HepG2 (cell line): ENCODE data around the gene MYL12B. TPM values are rescaled to one million over a fixed set of nuclear protein-coding genes. Genes with fewer than 3 reads are reported as not detected.
A peak's percentile ranks its signal among the peaks of the same experiment; 100 is the strongest.

Experiments used
- ETV5 ChIP-seq: IDR thresholded peaks from 2 replicates; pipeline ENCODE4 v1.6.1; 2018; ENCODE audit warnings: missing biosample characterization, missing genetic modification reagents, inconsistent platforms, borderline replicate concordance
- FOXA3 ChIP-seq: IDR thresholded peaks from 2 replicates; pipeline ENCODE4 v1.6.1; 2016; ENCODE audit warnings: missing genetic modification reagents, missing compliant biosample characterization
- HES4 ChIP-seq: sonication (generic); formaldehyde crosslinking; IDR thresholded peaks from 2 replicates; pipeline ENCODE4 v1.9.0; 2021; ENCODE audit warnings: mild to moderate bottlenecking, missing genetic modification reagents, borderline replicate concordance
- HMG20A ChIP-seq: IDR thresholded peaks from 2 replicates; pipeline ENCODE4 v1.6.1; 2016; ENCODE audit warnings: borderline replicate concordance
- MATR3 ChIP-seq: sonication (generic); formaldehyde crosslinking; IDR thresholded peaks from 2 replicates; pipeline ENCODE4 v1.4.0; 2020; ENCODE audit warnings: missing genetic modification reagents
- POLR2A ChIP-seq, 2 experiments: IDR thresholded peaks; 2 replicates each; pipeline ENCODE4 v1.6.1; 2011; ENCODE audit warnings: low read depth in 2 of 2, low read length in 2 of 2, mild to moderate bottlenecking in 1 of 2, moderate library complexity in 1 of 2; ENCODE audit not compliant: insufficient read depth in 1 of 2
- PRMT3 ChIP-seq: sonication (generic); formaldehyde crosslinking; IDR thresholded peaks from 2 replicates; pipeline ENCODE4 v1.8.1; 2022; ENCODE audit warnings: low read depth, mild to moderate bottlenecking, moderate library complexity, missing genetic modification reagents, borderline replicate concordance
- SNAPC4 ChIP-seq: sonication (generic); formaldehyde crosslinking; IDR thresholded peaks from 2 replicates; pipeline ENCODE4 v1.4.0; 2020; ENCODE audit warnings: mild to moderate bottlenecking, missing genetic modification reagents
- SNRNP70 ChIP-seq: fragments of 200-400 bp; formaldehyde crosslinking; IDR thresholded peaks from 2 replicates; pipeline ENCODE4 v1.6.1; 2017; ENCODE audit warnings: mild to moderate bottlenecking, low read depth, low read length, moderate library complexity
- SOX13 ChIP-seq, 3 experiments: fragments of 450-650 bp in 1 of 3; sonication (generic) in 1 of 3; formaldehyde crosslinking in 1 of 3; IDR thresholded peaks in 2 of 3; conservative IDR thresholded peaks in 1 of 3; 2 replicates each; pipeline versions ENCODE4 v1.5.0 to v1.6.1; 2016 to 2020; ENCODE audit warnings: antibody characterized with exemption in 1 of 3, mild to moderate bottlenecking in 1 of 3, missing compliant biosample characterization in 1 of 3, missing genetic modification reagents in 1 of 3, moderate library complexity in 1 of 3
- SOX5 ChIP-seq: IDR thresholded peaks from 2 replicates; pipeline ENCODE4 v1.6.1; 2016; ENCODE audit warnings: borderline replicate concordance
- SP5 ChIP-seq: IDR thresholded peaks from 2 replicates; pipeline ENCODE4 v1.6.1; 2016; ENCODE audit warnings: low read depth, borderline replicate concordance
- ZFX ChIP-seq: sonication (generic); formaldehyde crosslinking; IDR thresholded peaks from 2 replicates; pipeline ENCODE4 v1.4.0; 2020; ENCODE audit warnings: mild to moderate bottlenecking, low read depth, missing genetic modification reagents, moderate library complexity
- polyA plus RNA-seq, 8 experiments: library from polyadenylated mRNA; depleted of rRNA in 3 of 8; stranded (reverse) in 7 of 8; unstranded in 1 of 8; fragments of >200 nt; fragmentation: Illumina TruSeq in 4 of 8; extraction: Trizol in 4 of 8; gene quantifications; 2 replicates each; pipeline versions ENCODE4 v1.2.1 to v1.2.3, GENCODE V29; 2011 to 2016; ENCODE audit warnings: low read depth in 4 of 8, missing spikeins in 1 of 8, mixed read lengths in 1 of 8; ENCODE audit not compliant: insufficient read depth in 1 of 8
- total RNA-seq, 5 experiments: library from RNA; depleted of rRNA; stranded (reverse); fragments of >200 nt; fragmentation: Illumina TruSeq; extraction: Trizol; gene quantifications; 2 replicates each; pipeline ENCODE4 v1.2.3, GENCODE V29; 2016; ENCODE audit warnings: low read depth in 1 of 5
- TF ChIP-seq, protein P1 (sequence below): IDR thresholded peaks from 2 replicates; pipeline ENCODE4 v1.6.1; 2016; ENCODE audit warnings: low read depth, control low read depth
- TF ChIP-seq, protein P2 (sequence below): sonication (generic); formaldehyde crosslinking; IDR thresholded peaks from 2 replicates; pipeline ENCODE4 v1.4.0; 2020; ENCODE audit warnings: missing genetic modification reagents, borderline replicate concordance
- TF ChIP-seq, protein P3 (sequence below): sonication (generic); formaldehyde crosslinking; IDR thresholded peaks from 2 replicates; pipeline ENCODE4 v1.4.0; 2020; ENCODE audit warnings: missing genetic modification reagents

MYL12B gene
- total and polyA plus RNA-seq, 2 of the 13 experiments (the other 11 are each of a cell fraction or from before 2014, with no cell fraction given), result 265 to 340 TPM

DNA sequence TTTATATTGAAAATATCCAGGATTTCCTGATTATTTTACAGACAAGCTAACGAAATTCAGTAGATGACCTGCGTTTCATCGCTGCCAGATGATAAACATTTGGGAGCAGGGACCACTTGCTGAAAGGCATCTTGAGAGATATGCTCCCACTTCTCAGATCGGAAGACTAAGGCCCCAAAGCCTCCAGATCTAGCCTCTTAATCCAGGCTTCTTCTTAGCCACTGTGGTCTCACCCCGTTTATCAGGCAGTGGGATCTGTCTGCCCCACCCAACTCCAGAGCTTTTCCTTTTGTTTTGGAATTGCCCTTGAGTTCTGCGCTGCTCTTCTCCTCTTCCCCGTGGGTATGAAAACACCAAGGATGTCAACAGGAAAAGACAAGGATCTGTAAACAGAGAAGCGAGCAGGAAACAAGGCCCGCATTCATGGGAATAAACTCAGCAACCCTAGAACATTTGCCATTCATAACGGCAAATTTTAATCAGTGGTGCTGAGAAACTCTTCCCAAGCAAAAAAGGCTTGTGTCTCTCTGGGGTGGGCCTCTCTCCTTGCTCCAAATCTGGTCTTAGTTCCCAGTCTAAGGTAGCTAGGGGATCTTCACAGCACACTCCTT is 21.4 kb downstream of the MYL12B start (continued):
- TF ChIP-seq PRMT3 (CRISPR knock-in tag) (no peak), MATR3 (no peak), ZFX (CRISPR knock-in tag) (0 out of 2 replicates have a peak, but pooled peaks have one; percentile 18), HES4 (no peak), SOX13 (IDR thresholded peaks at IDR 0.05) (no peak), SOX13 (CRISPR knock-in tag; conservative IDR thresholded peaks at IDR 0.05 in 1 of 2, IDR thresholded peaks at IDR 0.05 in 1 of 2) (peak in 1 of 2 experiments; percentile 23; a peak in 1 of 4 replicates), ETV5 (CRISPR knock-in tag) (peak; percentile 44; the same call in 1 of the 2 replicates), POLR2A (IDR thresholded peaks at IDR 0.05; ENCODE audit: insufficient read depth in 1 of 2, low read depth in 2 of 2, low read length in 2 of 2) (no peak), SNRNP70 (no peak), SP5 (no peak), SOX5 (CRISPR knock-in tag) (peak; percentile 38; the same call in 1 of the 2 replicates), HMG20A (CRISPR knock-in tag) (peak; percentile 19; the same call in 1 of the 2 replicates), FOXA3 (CRISPR knock-in tag) (peak; percentile 71), SNAPC4 (CRISPR knock-in tag) (no peak)
- TF ChIP-seq, protein P1, sequence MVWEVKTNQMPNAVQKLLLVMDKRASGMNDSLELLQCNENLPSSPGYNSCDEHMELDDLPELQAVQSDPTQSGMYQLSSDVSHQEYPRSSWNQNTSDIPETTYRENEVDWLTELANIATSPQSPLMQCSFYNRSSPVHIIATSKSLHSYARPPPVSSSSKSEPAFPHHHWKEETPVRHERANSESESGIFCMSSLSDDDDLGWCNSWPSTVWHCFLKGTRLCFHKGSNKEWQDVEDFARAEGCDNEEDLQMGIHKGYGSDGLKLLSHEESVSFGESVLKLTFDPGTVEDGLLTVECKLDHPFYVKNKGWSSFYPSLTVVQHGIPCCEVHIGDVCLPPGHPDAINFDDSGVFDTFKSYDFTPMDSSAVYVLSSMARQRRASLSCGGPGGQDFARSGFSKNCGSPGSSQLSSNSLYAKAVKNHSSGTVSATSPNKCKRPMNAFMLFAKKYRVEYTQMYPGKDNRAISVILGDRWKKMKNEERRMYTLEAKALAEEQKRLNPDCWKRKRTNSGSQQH (CRISPR knock-in tag), result no peak
- TF ChIP-seq, protein P2, sequence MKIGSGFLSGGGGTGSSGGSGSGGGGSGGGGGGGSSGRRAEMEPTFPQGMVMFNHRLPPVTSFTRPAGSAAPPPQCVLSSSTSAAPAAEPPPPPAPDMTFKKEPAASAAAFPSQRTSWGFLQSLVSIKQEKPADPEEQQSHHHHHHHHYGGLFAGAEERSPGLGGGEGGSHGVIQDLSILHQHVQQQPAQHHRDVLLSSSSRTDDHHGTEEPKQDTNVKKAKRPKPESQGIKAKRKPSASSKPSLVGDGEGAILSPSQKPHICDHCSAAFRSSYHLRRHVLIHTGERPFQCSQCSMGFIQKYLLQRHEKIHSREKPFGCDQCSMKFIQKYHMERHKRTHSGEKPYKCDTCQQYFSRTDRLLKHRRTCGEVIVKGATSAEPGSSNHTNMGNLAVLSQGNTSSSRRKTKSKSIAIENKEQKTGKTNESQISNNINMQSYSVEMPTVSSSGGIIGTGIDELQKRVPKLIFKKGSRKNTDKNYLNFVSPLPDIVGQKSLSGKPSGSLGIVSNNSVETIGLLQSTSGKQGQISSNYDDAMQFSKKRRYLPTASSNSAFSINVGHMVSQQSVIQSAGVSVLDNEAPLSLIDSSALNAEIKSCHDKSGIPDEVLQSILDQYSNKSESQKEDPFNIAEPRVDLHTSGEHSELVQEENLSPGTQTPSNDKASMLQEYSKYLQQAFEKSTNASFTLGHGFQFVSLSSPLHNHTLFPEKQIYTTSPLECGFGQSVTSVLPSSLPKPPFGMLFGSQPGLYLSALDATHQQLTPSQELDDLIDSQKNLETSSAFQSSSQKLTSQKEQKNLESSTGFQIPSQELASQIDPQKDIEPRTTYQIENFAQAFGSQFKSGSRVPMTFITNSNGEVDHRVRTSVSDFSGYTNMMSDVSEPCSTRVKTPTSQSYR (CRISPR knock-in tag), result no peak
- TF ChIP-seq, protein P3, sequence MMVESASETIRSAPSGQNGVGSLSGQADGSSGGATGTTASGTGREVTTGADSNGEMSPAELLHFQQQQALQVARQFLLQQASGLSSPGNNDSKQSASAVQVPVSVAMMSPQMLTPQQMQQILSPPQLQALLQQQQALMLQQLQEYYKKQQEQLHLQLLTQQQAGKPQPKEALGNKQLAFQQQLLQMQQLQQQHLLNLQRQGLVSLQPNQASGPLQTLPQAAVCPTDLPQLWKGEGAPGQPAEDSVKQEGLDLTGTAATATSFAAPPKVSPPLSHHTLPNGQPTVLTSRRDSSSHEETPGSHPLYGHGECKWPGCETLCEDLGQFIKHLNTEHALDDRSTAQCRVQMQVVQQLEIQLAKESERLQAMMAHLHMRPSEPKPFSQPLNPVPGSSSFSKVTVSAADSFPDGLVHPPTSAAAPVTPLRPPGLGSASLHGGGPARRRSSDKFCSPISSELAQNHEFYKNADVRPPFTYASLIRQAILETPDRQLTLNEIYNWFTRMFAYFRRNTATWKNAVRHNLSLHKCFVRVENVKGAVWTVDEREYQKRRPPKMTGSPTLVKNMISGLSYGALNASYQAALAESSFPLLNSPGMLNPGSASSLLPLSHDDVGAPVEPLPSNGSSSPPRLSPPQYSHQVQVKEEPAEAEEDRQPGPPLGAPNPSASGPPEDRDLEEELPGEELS (CRISPR knock-in tag), result peak; percentile 56; the same call in 1 of the 2 replicates
